HUES64 (cell line): Measurements from ENCODE around the gene NAP1L4.

Source experiments
- H3K27ac ChIP-seq: 2 replicates; pipeline ENCODE4 v1.7.0; 2013; ENCODE audit warnings: low read depth, low read length, inconsistent platforms
- H3K27me3 ChIP-seq: 2 replicates; pipeline ENCODE4 v1.6.1; 2013; ENCODE audit warnings: mild to moderate bottlenecking, low read length; ENCODE audit not compliant: insufficient read depth
- H3K36me3 ChIP-seq: 2 replicates; pipeline ENCODE4 v1.6.1; 2013; ENCODE audit warnings: mild to moderate bottlenecking, low read length; ENCODE audit not compliant: insufficient read depth
- H3K4me1 ChIP-seq: 2 replicates; pipeline ENCODE4 v1.6.1; 2013; ENCODE audit warnings: mild to moderate bottlenecking, low read length, moderate library complexity; ENCODE audit not compliant: insufficient read depth
- H3K4me3 ChIP-seq: 2 replicates; pipeline ENCODE4 v1.5.1; 2013; ENCODE audit warnings: mild to moderate bottlenecking, low read length, moderate library complexity
- H3K9ac ChIP-seq: 2 replicates; pipeline ENCODE4 v1.6.1; 2013; ENCODE audit warnings: mild to moderate bottlenecking, low read depth, low read length
- H3K9me3 ChIP-seq: 2 replicates; pipeline ENCODE4 v1.6.1; 2013; ENCODE audit warnings: low read depth, low read length; ENCODE audit not compliant: insufficient read depth
- WGBS: fragments of 150-250, 120-280 bp; methylation state at CpG from one replicate; pipeline ENCODE4 v1.1.7; 2013; ENCODE audit warnings: missing lambda C conversion rate; 5-methylcytosine and 5-hydroxymethylcytosine counted together

NAP1L4 gene

GRCh38 chr11:2898366-2899079 lies 93.6 kb downstream of the NAP1L4 start:
- H3K27me3 ChIP-seq, result peaks cover 3% of the 10 kb centered on the region; the same call in 1 of the 2 replicates
- H3K36me3 ChIP-seq, result no peaks in the 10 kb centered on the region
- no peak overlapping the region for H3K27ac ChIP-seq
- no peak overlapping the region for H3K4me3 ChIP-seq
- no peak overlapping the region for H3K9ac ChIP-seq
- 86% methylated on average over 12 of the region's 12 CpGs for WGBS
- H3K9me3 ChIP-seq, result no peaks in the 10 kb centered on the region
- H3K4me1 ChIP-seq, result peaks cover 9% of the 10 kb centered on the region; the same call in 1 of the 2 replicates

GRCh38 chr11:2897048-2897447 lies 95.1 kb downstream of the NAP1L4 start:
- no peak overlapping the region for H3K4me3 ChIP-seq
- H3K9me3 ChIP-seq, result no peaks in the 10 kb centered on the region
- peaks cover 9% of the 10 kb centered on the region; the same call in 1 of the 2 replicates for H3K4me1 ChIP-seq
- H3K27me3 ChIP-seq, result peaks cover 3% of the 10 kb centered on the region; the same call in 1 of the 2 replicates
- WGBS, result 92% methylated on average over 6 of the region's 6 CpGs
- H3K27ac ChIP-seq, result no peak overlapping the region
- H3K36me3 ChIP-seq, result no peaks in the 10 kb centered on the region
- no peak overlapping the region for H3K9ac ChIP-seq

GRCh38 chr11:2896047-2896446 lies 96.1 kb downstream of the NAP1L4 start:
- Histone ChIP-seq H3K27me3 (peaks cover 3% of the 10 kb centered on the region; the same call in 1 of the 2 replicates), H3K4me1 (peaks cover 12% of the 10 kb centered on the region; the same call in 1 of the 2 replicates), H3K9me3 (no peaks in the 10 kb centered on the region), H3K9ac (no peak overlapping the region), H3K4me3 (no peak overlapping the region), H3K36me3 (no peaks in the 10 kb centered on the region), H3K27ac (no peak overlapping the region)
- 86% methylated on average over 9 of the region's 9 CpGs for WGBS
